ENCODE data around the gene C5.

Gene C5

DNA sequence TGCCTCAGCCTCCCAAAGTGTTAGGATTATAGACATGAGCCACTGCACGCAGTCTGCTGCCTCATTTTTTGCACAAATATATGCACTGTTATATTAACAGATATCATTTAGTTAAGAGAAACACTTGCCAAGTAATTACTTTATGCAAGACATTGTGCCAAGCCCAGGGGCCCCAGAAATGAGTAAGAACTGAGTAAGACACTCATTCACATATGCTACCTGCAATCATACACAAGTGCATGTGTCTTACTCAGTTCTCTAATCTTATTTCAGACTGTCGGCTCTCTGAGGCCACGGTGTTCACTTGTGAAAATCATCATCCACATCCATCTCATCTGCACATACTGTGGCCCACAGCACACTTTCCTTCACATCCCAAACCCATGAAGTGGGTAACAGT, 139.4 kb downstream of the C5 start:
- DNase-seq (ENCODE audit: low spot score) = no peak

GRCh38 chr9:120909904-120910303, 140.2 kb downstream of the C5 start:
- no peak for DNase-seq (ENCODE audit: low spot score)

DNA sequence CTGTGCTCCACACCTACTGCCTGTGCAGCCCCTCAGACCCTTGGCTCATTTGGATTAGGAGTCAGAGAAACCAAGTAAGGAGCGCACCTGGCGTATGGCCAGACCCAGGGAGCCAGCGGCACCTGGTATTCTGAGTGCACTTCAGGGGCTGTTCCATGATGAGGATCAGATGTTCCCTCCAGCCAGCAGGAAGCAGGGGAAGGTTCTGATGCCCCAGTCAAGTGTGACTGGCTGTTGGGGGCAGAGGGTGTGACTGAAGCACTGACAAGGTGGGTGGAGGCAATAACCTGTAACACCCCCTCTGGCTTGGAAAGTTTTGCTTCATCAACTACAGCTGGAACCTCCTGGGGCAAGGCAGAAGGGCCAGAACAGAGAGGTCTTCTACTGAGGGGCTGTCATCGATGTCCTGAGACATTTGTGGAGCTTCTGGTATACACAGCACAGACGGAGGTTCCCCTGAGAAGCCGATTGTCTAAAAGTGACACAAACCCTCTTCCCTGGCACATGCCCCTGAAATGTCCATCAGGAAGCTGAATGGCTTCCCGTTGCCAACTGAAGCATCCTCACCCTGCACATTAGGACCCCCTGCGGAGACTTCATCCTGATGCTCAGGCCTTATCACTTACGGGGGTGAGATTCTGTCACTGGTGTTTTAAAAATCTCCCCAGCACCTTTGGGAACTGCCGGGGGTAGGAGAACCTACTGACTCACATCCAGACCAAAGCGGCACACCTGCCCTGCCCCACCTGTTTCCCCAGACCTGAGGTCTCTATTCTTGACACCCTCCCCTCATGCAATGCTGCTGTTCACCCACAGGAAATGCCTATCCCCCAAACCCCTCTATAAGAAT, 144.5 kb downstream of the C5 start:
- no peak for DNase-seq (ENCODE audit: low spot score)

DNA sequence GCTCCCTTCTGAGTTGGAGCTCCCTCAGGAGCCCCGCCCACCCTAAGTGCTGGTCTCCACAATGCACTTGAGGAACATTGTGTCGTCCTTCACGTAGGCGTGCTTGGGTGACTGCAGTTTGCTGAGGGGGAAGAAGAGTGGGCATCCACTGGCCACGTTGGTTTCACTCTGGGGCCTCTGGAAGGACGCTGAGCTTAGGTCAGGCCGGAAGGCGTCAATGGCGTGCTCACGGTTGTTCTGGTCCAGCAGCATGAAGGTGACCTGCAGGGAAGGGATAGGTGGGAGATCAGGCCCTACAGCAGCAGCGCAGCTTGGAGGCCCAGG, 145.1 kb downstream of the C5 start:
- DNase-seq (ENCODE audit: low spot score) = no peak

DNA sequence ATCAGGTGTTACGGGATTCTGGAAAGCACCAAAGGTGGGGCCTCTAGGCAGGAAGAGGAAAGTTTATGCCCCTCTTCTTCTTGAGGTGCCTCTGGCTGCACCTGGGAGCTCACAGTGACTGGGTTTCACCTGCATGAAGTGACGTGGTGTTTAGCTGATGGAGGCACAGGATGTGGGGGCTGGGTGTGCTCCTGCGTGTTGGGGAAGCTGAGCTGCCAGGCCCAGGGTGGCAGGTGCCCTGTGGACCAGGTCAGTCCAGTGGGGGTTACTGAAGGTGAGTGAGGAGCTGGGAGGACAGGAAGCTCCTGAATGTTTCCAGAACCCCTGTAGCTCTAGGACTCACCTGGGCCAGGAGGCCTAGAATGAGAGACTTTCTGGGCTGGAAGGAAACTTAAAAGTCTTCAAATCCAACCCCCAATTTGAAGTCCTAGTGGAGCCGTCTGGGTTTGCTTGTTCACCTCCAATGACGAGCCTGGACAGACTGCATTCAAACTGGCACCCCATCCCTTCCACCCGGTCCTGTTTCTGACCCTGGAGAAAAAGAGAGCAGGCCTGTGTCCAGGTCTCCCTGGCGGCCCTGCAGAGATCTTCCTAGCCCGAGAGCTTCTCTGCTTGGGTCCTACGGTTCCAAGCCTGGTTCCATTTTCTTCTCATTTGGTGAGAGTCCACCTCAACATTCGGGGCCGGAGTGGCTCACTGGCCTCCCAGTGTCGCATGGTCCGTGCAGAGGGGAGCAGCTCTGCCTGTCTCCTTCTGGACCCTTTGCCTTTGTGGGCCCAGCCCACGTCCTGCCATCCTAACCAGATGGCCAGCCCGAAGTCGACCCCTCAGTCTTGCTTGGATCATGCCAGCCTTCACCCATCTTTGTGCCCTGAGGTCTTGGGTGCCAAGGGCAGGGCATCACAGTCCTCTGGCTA, 145.8 kb downstream of the C5 start:
- no peak for DNase-seq (ENCODE audit: low spot score)

DNA sequence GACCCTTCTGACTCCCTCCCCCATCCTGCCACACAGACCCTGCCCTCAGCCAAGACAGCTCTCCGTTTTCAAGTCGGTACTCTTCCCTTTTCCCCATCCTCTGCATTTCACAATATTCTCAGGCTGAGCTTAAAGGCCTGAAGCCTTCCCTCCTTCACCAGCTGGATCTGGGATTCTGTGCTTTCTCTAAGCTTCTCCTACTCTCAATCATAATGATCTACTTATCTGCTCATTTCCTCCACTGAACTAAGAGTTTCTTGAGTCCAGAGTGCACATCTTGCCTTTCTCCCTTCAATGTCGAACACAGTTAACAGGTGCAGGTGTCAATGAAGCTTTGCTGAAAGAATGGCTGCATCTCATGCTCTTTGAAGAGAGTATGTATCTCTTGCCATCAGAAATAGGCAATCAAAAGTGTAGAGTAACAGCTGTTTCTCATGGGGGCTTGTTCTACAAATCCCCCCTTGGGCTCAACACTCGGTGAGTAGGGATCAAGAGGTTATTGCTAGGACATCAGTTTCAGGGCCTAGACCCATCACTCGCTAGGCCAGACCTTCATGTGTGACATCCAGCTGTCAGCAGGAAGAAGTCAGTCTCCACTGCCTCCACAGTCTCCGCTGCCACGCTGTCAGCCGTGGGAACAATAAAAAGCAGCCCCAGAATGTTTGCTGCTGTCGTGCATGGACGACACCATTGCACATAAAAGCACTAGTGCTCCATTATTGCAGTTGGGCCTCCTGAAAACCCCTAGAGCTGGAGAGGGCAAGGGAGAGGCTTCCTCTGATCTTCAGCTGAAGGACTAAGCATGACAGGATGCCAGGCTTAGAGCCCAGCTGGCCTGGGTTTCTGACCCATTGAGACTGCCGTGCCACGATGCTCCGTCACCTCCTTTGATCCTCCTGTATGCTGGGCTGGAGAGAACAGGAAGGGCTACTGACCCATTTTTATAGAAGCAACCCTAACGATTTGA, 147.2 kb downstream of the C5 start:
- DNase-seq (ENCODE audit: low spot score) = no peak
